Measurements from ENCODE around the gene AUTS2.

Gene AUTS2

DNA sequence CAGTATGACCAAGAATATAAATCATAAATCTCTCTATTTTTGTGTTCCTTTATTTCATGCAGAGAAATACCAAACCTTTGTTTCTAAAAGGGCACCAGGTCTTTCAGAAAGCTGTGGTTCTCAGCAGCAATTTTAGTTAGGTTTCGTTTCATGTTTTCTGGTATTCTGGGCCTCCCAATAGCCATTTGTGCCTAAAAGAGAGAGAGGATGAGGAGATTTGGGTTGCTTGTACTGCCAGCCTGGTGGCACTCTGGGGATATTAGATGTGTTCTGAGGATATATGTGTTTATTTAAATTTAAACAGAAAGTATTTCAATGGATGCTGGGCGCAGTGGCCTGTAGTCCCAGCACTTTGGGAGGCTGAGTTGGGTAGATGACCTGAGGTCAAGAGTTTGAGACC, 471.7 kb downstream of the AUTS2 start:
- TF ChIP-seq, protein P1, sequence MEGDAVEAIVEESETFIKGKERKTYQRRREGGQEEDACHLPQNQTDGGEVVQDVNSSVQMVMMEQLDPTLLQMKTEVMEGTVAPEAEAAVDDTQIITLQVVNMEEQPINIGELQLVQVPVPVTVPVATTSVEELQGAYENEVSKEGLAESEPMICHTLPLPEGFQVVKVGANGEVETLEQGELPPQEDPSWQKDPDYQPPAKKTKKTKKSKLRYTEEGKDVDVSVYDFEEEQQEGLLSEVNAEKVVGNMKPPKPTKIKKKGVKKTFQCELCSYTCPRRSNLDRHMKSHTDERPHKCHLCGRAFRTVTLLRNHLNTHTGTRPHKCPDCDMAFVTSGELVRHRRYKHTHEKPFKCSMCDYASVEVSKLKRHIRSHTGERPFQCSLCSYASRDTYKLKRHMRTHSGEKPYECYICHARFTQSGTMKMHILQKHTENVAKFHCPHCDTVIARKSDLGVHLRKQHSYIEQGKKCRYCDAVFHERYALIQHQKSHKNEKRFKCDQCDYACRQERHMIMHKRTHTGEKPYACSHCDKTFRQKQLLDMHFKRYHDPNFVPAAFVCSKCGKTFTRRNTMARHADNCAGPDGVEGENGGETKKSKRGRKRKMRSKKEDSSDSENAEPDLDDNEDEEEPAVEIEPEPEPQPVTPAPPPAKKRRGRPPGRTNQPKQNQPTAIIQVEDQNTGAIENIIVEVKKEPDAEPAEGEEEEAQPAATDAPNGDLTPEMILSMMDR (IDR thresholded peaks at IDR 0.05; ENCODE audit: low read depth, low read length): no peak
- no peak overlapping the region for H3K4me3 ChIP-seq (ENCODE audit: low read depth, low read length)

DNA sequence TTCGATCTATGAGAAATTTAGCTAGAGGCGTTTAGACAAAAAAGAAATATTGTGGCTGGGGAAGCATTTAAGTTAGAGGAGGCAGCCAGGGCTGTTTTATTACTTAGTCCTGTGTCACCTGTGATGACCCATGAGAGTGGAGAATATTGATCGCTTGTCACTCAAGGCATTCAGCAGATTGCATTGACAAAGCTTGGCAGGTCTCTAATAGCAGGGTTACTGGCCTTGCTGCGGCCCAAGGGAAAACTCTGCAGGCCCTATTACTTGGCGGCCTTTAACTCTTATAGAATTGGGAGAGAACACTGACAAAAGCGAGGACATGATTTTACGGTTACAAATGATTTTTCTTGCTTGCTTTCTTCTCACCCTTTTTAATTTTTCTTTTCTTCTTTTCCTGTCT, 473.5 kb downstream of the AUTS2 start:
- TF ChIP-seq, protein P1 (IDR thresholded peaks at IDR 0.05; ENCODE audit: low read depth, low read length): no peak
- H3K4me3 ChIP-seq (ENCODE audit: low read depth, low read length): no peak overlapping the region

DNA sequence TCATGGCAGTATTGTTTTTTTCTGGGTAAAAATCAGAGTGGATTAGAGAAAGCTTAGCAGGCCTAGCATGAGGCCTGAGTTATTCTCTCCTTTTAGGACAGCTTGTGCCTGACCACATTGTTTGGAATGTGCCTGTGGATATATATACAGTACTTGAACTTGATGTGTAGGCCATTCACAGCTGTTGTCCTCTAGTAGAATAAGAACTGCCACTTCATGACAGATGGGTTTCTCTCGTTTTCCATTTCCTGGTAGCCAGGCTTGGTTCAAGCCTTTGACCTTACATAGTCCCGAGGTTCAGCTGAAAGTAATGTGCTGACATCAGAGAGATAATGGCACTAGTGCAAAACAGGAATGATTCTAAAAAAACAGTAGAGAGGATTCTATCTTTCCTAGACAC, 473.9 kb downstream of the AUTS2 start:
- H3K4me3 ChIP-seq (ENCODE audit: low read depth, low read length): no peak overlapping the region
- TF ChIP-seq, protein P1 (IDR thresholded peaks at IDR 0.05; ENCODE audit: low read depth, low read length): no peak

DNA sequence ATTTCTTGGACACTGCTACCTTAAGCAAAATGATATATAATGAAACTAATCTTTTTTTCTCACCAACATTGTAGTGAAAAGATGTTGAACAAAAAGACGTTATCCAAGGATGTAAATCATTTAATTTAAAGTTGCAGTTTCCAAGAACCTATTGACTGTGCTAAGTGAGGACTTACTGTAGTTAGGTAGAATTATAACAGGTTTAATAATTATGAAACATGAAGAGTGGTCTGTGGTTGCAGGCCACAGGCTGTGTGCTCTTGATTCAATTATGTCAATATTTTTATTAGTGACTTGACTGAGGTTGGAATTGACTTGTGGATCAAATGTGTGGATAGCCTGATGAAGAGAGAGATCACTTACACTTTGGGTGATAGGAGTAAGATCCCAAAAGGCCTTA, 478.1 kb downstream of the AUTS2 start:
- TF ChIP-seq, protein P1 (IDR thresholded peaks at IDR 0.05; ENCODE audit: low read depth, low read length): no peak
- no peak overlapping the region for H3K4me3 ChIP-seq (ENCODE audit: low read depth, low read length)

DNA sequence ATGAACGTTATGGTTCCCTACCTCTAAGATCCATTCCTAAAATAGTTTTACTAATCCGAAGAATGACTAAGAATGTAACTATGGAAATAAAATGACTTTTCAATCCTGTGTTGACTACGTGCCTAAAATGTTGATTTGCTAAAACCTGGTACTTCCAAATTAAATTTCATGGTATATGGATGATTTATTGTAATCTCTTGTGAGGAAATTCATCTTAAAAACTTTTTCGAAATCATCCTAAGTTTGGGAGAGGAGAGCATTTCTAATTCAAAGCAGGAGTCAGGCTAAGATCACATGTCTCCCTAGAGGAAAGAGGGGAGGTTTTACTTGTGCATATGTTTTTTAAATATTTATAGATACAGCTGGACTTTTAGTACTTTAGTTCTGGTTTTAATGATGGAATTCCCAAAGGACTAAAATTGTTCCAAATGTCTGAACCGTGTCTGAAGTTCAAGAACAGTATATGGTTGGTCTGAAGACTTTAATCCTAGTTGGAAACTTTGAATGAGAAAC, 483.9 kb downstream of the AUTS2 start:
- TF ChIP-seq, protein P1 (IDR thresholded peaks at IDR 0.05; ENCODE audit: low read depth, low read length): no peak
- no peak overlapping the region for H3K4me3 ChIP-seq (ENCODE audit: low read depth, low read length)

DNA sequence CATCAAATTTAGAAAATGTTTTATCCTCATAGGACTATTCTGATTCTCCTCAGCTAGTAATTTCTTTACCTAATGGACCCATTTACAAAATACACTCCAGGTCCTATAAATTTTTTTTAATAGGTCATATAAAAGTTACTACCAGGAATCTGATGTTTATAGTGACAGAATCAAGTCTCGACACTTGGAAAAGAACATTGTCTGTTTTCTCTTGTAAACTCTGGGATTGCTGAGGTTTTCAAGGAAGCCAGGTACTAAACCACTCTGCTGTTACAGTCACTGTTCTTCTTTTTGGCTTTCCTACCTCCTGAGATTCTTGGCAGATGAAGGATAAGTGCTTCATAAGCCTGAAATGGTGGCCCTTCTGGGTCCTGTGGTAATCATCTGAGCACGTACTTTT, 493.1 kb downstream of the AUTS2 start:
- H3K4me3 ChIP-seq (ENCODE audit: low read depth, low read length): no peak overlapping the region
- TF ChIP-seq, protein P1 (IDR thresholded peaks at IDR 0.05; ENCODE audit: low read depth, low read length): no peak

DNA sequence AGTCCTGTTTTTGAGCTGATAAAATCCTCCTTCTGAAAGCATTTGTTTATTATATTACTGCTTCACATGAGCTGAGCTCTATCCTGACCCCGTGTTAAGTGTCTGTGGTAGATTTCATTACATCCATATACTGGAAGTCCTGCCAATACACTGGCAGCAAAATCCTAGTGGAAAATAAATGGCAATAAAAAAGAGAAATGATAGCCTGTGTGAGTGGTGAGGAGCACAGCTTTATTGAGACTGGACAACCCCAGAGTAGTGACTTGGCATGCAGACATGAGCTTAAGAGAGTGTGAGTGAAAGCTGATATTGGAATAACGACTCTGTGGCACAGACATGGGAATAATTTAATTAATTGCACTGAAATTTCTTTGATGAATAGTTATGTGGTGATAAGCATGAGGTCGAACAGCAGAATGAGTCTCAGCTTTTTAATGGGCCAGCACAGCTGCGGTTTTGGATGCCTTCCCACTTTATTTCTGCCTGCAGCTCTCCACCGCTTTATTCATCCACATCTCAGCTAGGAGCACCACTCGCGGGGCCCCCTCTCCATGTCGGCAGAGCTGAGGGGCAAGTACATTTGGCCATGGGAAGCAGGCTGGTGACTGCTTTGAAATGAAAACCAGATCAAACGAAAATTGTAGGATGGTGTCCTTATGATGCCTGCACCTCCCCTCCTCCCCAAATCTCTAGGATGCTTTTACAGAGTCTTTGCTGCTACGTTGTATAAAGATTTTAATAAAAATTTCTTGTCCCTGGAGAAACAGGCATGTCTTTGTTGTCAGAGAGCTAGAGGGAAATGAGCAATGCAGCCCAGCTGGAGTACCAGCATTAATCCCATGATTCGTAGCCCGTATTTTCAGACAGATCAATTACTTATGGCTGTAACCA, 494.3 kb downstream of the AUTS2 start:
- H3K4me3 ChIP-seq (ENCODE audit: low read depth, low read length): no peak overlapping the region
- TF ChIP-seq, protein P1 (IDR thresholded peaks at IDR 0.05; ENCODE audit: low read depth, low read length): no peak
